GM21825 (cell line): Measurements from ENCODE around the gene FAM167B.

ENCODE experiments used
- ATAC-seq: cut with Tn5 transposase; IDR thresholded peaks from one replicate; pipeline ENCODE4 v1.9.1; 2021; ENCODE audit warnings: mild to moderate bottlenecking, moderate library complexity; ENCODE audit not compliant: unreplicated experiment

Gene FAM167B

GRCh38 chr1:32221980-32222755, 24.9 kb upstream of the FAM167B start, which contains the start of the genes EIF3I and TMEM234:
Gene EIF3I, plus strand, starts transcription at chr1:32222407. Its CDS starts 35 bp downstream, at chr1:32222442.
Gene TMEM234, minus strand, starts transcription at chr1:32222353. Its CDS starts 31 bp downstream, at chr1:32222322.
- ATAC-seq = peak; percentile 88

DNA sequence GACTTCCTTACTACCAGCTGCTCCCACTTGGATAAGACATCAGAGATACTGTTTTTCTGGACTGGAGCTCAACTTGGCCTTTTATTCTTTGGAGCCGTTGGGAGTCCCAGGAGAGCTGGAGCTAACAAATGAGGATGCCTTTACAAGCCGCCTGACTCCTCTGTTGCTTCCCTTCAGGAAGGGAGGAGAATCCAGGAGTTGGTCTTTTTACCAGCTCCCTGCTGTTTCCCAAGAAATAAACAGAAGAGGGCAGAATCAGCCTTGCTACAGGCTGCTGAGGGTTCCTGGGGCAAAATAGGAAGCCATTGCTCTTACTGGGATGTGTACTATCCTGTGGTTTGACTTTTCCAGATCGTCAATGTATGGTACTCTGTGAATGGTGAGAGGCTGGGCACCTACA, 23.3 kb upstream of the FAM167B start:
- no peak for ATAC-seq

GRCh38 chr1:32224285-32224684, 22.7 kb upstream of the FAM167B start:
- ATAC-seq = no peak

GRCh38 chr1:32228771-32229170, 18.3 kb upstream of the FAM167B start:
- no peak for ATAC-seq

DNA sequence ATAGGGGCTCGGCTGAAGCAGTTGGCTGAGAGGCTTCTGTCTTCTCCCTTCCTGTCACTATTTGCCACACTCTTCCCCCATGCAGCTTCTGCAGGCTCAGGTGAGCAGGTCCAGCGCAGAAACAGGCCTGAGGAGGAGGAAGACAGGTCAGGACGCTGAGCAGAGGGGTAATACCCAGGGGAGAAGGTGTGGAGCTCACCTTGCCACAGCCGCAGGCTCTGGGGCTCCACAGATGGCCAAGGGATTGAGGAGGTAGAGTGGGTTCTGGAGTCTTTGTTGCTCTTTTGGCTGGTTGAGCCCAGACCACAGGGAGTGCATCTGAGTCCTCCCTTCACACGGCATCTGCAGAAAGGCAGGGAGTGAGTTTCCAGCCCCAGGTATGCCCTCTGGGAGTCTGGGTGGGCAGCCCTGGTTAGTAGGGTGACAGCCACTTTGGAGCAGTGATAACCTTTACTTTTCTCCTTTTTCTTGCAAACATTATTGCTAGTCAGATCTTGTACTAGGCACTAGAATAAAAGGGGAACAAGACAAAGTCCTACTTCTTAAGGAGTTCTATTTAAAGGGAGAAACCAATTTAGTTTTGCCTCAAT, 15.1 kb upstream of the FAM167B start:
- no peak for ATAC-seq

GRCh38 chr1:32232558-32233304, 14.3 kb upstream of the FAM167B start:
- ATAC-seq = no peak

GRCh38 chr1:32234792-32235191, 12.2 kb upstream of the FAM167B start:
- ATAC-seq = no peak

DNA sequence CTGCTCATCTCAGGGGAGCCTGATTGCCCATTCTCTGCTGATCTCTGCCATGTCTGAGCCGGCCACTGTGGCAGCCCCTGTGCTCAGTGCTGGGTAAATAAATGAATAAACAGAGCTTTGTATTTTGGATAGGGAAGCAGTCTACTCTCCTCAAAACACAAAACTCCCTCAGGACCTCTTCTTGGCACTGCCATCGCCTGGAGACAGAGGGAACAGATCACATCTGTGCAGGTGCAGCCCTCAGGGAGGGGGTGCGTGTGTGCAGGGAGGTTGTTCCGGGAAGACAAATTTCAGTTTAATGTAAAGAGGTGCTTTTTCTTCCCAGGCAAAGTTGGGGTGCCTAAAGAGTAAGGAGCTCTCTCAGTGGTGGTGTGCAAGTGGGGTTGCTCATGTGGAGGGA, 7.7 kb upstream of the FAM167B start:
- no peak for ATAC-seq

DNA sequence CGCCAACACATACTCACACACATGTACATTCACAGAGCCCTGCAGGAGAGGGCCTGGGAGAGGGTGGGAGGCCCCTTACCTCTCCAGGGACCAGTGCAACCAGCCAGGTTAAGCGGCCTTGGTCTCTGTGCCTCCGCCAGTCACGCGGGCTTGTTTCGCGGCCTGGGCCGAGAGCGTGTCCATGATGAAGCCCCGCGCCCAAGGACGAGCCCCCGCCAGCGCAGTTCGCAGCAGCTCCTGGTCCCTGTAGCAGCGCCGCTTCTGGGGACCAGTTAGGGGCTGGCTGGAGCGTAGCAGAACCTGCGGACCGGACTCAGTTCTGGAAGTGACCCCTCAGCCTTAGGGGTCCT, 7.3 kb upstream of the FAM167B start:
- no peak for ATAC-seq

- ATAC-seq = peak; percentile 44
Measured at GRCh38 chr1:32240140-32240951, 6.7 kb upstream of the FAM167B start.

GRCh38 chr1:32241001-32241763, 5.8 kb upstream of the FAM167B start:
- no peak for ATAC-seq

DNA sequence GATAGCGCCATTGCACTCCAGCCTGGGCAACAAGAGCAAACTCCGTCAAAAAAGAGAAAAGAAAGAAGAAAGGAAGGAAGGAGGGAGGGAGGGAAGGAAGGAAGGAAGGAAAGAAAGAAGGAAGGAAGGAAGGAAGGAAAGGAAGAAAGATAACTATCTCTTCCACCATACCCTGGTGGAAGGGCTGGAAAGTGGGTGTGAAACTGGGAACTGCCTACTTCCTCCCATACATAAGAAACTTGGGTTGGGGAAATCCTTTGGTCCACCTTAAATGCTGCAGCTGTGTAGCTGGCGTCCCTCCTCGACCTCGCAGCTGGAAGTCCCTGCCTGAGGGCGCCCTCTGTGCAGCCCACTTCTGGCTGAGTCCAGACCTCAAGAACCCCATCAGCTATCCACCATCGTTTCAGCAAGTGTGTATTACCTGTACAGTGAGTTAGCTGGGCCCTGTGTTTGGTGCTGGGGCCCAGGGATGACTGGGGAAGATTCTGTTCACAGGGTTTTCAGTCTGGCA, 4.6 kb upstream of the FAM167B start:
- ATAC-seq = no peak

GRCh38 chr1:32247452-32247851, 430 bp downstream of the FAM167B start:
- ATAC-seq = no peak

DNA sequence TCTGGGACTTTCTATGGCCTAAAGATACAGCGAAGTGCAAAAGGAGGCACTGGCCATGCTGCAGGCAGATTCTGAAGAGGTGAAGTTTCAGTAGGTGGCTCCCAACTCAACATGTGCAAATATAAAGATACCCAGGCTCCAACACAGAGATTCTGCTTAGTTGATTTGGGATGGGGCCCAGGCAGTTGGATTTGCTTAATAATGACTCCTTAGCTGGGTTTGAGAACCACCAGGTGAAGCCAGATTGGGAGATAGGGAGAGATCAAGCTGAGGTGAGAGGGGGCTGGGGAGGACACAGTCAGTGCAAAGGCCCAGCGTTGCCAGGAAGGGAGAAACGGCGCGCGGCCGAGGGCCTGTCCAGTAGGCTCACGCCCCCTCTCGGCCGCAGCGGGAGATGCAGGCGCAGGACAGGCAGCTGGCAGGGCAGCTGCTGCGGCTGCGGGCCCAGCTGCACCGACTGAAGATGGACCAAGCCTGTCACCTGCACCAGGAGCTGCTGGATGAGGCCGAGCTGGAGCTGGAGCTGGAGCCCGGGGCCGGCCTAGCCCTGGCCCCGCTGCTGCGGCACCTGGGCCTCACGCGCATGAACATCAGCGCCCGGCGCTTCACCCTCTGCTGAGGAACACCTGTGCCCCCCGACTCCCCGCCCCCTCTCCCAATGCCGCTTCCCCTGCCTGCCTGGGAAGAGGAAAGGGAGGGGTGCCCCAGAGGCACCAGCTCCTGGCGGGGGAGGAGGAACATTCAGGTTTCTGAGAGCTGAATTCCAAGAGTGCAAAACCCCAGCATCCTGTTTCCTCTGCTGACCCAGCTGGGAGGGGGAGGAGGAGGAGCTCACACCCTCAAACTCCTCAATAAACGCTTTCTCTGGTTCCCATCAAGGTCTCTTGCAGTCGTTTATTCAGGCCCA, 1.2 kb downstream of the FAM167B start:
- ATAC-seq = peak; percentile 27

- peak; percentile 44 for ATAC-seq
Measured at GRCh38 chr1:32249831-32250525, 3.0 kb downstream of the FAM167B start.

- ATAC-seq = no peak
Measured at GRCh38 chr1:32250893-32251716, 4.1 kb downstream of the FAM167B start, which contains the start of gene LCK. Gene LCK, plus strand, starts transcription at chr1:32251265. Its CDS starts 23,065 bp downstream, at chr1:32274330.
